ACC112 (cell line): Measurements from ENCODE around the gene AMMECR1L.
"Not testable (repeated sequence)": the region's sequence is repeated elsewhere in the genome, so short reads cannot be mapped to it uniquely, and the experiment has no call there.

Source experiments
- H2AFZ ChIP-seq: fragments of 200-600 bp; sonication (generic); one replicate; pipeline ENCODE4 v1.6.0; 2017; ENCODE audit warnings: antibody characterized with exemption, low read length; ENCODE audit not compliant: unreplicated experiment
- H3K27ac ChIP-seq: fragments of 200-600 bp; sonication (generic); 2 replicates; pipeline ENCODE4 v1.5.1; 2014; ENCODE audit warnings: low read depth, mild to moderate bottlenecking, antibody characterized with exemption, low read length, moderate library complexity
- H3K27me3 ChIP-seq: fragments of 200-600 bp; sonication (generic); 2 replicates; pipeline ENCODE4 v1.6.1; 2014; ENCODE audit warnings: mild to moderate bottlenecking, antibody characterized with exemption, low read length, moderate library complexity, mixed read lengths; ENCODE audit not compliant: insufficient read depth
- H3K36me3 ChIP-seq: fragments of 200-600 bp; sonication (generic); 2 replicates; pipeline ENCODE4 v1.6.1; 2016; ENCODE audit warnings: mild to moderate bottlenecking, antibody characterized with exemption, low read length, moderate library complexity, mixed read lengths; ENCODE audit not compliant: insufficient read depth
- H3K4me1 ChIP-seq: fragments of 200-600 bp; sonication (generic); one replicate; pipeline ENCODE4 v1.6.1; 2016; ENCODE audit warnings: low read length, mixed read lengths; ENCODE audit not compliant: insufficient read depth, unreplicated experiment, control insufficient read depth
- H3K4me3 ChIP-seq: fragments of 200-600 bp; sonication (generic); 2 replicates; pipeline ENCODE4 v1.5.1; 2014; ENCODE audit warnings: mild to moderate bottlenecking, low read depth, low read length
- H3K79me2 ChIP-seq: fragments of 200-600 bp; sonication (generic); one replicate; pipeline ENCODE4 v1.6.0; 2016; ENCODE audit warnings: low read length; ENCODE audit not compliant: control insufficient read depth, unreplicated experiment, insufficient read depth

AMMECR1L gene

GRCh38 chr2:127885780-127886592, at the start of gene AMMECR1L:
AMMECR1L (minus strand) TSS chr2:127885956; CDS start chr2:127874234, 11,722 bp downstream.
- Histone ChIP-seq H3K4me1 (peaks cover 18% of the 10 kb centered on the region), H2AFZ (peak within 1 kb of the TSS; percentile 9), H3K36me3 (peaks cover 17% of the 10 kb centered on the region), H3K4me3 (peak within 1 kb of the TSS; percentile 87), H3K79me2 (peaks cover 61% of the 10 kb centered on the region), H3K27ac (peak within 1 kb of the TSS; percentile 91)
- H3K27me3 ChIP-seq, result not testable (repeated sequence)

GRCh38 chr2:127935337-127935736, 49.6 kb upstream of the AMMECR1L start:
- H3K27me3 ChIP-seq, result no peaks in the 10 kb centered on the region
- no peaks in the 10 kb centered on the region for H3K79me2 ChIP-seq

GRCh38 chr2:127932199-127932876, 46.6 kb upstream of the AMMECR1L start:
- Histone ChIP-seq H3K79me2 (no peaks in the 10 kb centered on the region), H3K27ac (no peak overlapping the region), H3K27me3 (no peaks in the 10 kb centered on the region), H3K4me1 (peaks cover 5% of the 10 kb centered on the region), H3K36me3 (no peaks in the 10 kb centered on the region), H2AFZ (no peak overlapping the region), H3K4me3 (no peak overlapping the region)

More at GRCh38 chr2:127935337-127935736, 49.6 kb upstream of the AMMECR1L start:
- Histone ChIP-seq H2AFZ (no peak overlapping the region), H3K36me3 (no peaks in the 10 kb centered on the region), H3K4me1 (peaks cover 5% of the 10 kb centered on the region), H3K27ac (no peak overlapping the region), H3K4me3 (no peak overlapping the region)

- Histone ChIP-seq H3K4me1 (peaks cover 5% of the 10 kb centered on the region), H3K27ac (no peak overlapping the region), H3K27me3 (no peaks in the 10 kb centered on the region), H2AFZ (no peak overlapping the region), H3K79me2 (no peaks in the 10 kb centered on the region), H3K36me3 (no peaks in the 10 kb centered on the region), H3K4me3 (no peak overlapping the region)
Observed at GRCh38 chr2:127929449-127929848, 43.7 kb upstream of the AMMECR1L start.

- Histone ChIP-seq H2AFZ (no peak overlapping the region), H3K79me2 (no peaks in the 10 kb centered on the region), H3K4me3 (no peak overlapping the region), H3K4me1 (peaks cover 5% of the 10 kb centered on the region), H3K27ac (no peak overlapping the region), H3K36me3 (no peaks in the 10 kb centered on the region), H3K27me3 (no peaks in the 10 kb centered on the region)
Observed at GRCh38 chr2:127927384-127927783, 41.6 kb upstream of the AMMECR1L start.

GRCh38 chr2:127917916-127918315, 32.2 kb upstream of the AMMECR1L start:
- Histone ChIP-seq H3K27ac (no peak overlapping the region), H3K27me3 (no peaks in the 10 kb centered on the region), H2AFZ (no peak overlapping the region), H3K4me3 (no peak overlapping the region), H3K4me1 (no peaks in the 10 kb centered on the region), H3K79me2 (no peaks in the 10 kb centered on the region), H3K36me3 (no peaks in the 10 kb centered on the region)

- Histone ChIP-seq H2AFZ (no peak overlapping the region), H3K36me3 (no peaks in the 10 kb centered on the region), H3K4me3 (no peak overlapping the region), H3K4me1 (no peaks in the 10 kb centered on the region), H3K27ac (no peak overlapping the region), H3K27me3 (no peaks in the 10 kb centered on the region), H3K79me2 (no peaks in the 10 kb centered on the region)
Observed at GRCh38 chr2:127913808-127914457, 28.2 kb upstream of the AMMECR1L start.

GRCh38 chr2:127911737-127912136, 26.0 kb upstream of the AMMECR1L start:
- peaks cover 9% of the 10 kb centered on the region; the same call in 1 of the 2 replicates for H3K27me3 ChIP-seq
- no peaks in the 10 kb centered on the region for H3K79me2 ChIP-seq
- H3K36me3 ChIP-seq, result no peaks in the 10 kb centered on the region
- no peaks in the 10 kb centered on the region for H3K4me1 ChIP-seq
- no peak overlapping the region for H3K27ac ChIP-seq
- no peak overlapping the region for H3K4me3 ChIP-seq
- H2AFZ ChIP-seq, result no peak overlapping the region

GRCh38 chr2:127910415-127910814, 24.7 kb upstream of the AMMECR1L start:
- Histone ChIP-seq H3K27me3 (peaks cover 20% of the 10 kb centered on the region), H2AFZ (no peak overlapping the region), H3K4me1 (no peaks in the 10 kb centered on the region), H3K79me2 (no peaks in the 10 kb centered on the region), H3K4me3 (no peak overlapping the region), H3K27ac (no peak overlapping the region), H3K36me3 (no peaks in the 10 kb centered on the region)

- no peak overlapping the region for H3K4me3 ChIP-seq
- H3K36me3 ChIP-seq, result no peaks in the 10 kb centered on the region
- H3K4me1 ChIP-seq, result no peaks in the 10 kb centered on the region
- no peaks in the 10 kb centered on the region for H3K79me2 ChIP-seq
- H3K27ac ChIP-seq, result no peak overlapping the region
- H3K27me3 ChIP-seq, result peaks cover 21% of the 10 kb centered on the region
- no peak overlapping the region for H2AFZ ChIP-seq
Observed at GRCh38 chr2:127909019-127909418, 23.3 kb upstream of the AMMECR1L start.
